ENCODE measurements around the gene SASS6. TPM values are rescaled to one million over a fixed set of nuclear protein-coding genes. Genes with fewer than 3 reads are reported as not detected.

SASS6 gene
- total RNA-seq, 1 donor = 2.5 TPM

DNA sequence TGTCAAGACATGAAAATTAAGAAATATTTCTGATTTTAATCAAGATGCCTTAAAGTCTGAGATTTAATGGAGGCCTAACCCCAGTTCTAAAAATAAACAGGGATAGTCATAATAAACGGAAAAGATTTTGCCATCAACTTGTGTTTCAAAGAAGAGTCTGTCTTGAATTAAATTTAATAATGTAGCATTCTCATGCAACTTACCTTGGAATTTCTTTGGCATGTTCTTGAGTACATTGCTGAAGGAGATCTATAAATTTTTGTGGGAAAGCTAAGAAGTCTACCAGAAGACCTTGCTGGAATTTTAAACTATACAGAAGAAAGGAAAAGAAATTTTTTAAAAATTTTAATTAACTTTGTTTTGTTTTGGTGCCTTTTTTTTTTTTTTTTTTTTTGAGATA is 10.6 kb downstream of the SASS6 start:
- Histone ChIP-seq H3K9me3 (ENCODE audit: low read depth, low read length) (no peaks in the 10 kb centered on the region), H3K4me1 (ENCODE audit: insufficient read depth, low read length) (no peaks in the 10 kb centered on the region), H3K79me2 (ENCODE audit: insufficient read depth, low read length) (peaks cover under 1% of the 10 kb centered on the region), H3K36me3 (ENCODE audit: insufficient read depth, low read length) (peaks cover 6% of the 10 kb centered on the region), H3K27ac (ENCODE audit: low read depth, low read length) (no peak overlapping the region), H2AFZ (ENCODE audit: low read length) (no peak overlapping the region), H4K20me1 (ENCODE audit: insufficient read depth, low read length) (no peaks in the 10 kb centered on the region), H3K4me2 (ENCODE audit: insufficient read depth, low read length) (no peak overlapping the region), H3K27me3 (ENCODE audit: insufficient read depth, low read length) (no peaks in the 10 kb centered on the region), H3K4me3 (ENCODE audit: insufficient read depth, low read length) (no peak overlapping the region)
- TF ChIP-seq CTCF (IDR thresholded peaks at IDR 0.05; ENCODE audit: extremely low read depth, low read depth, low read length) = no peak
- no peak for DNase-seq (ENCODE audit: insufficient read length, low spot score, missing footprints)

GRCh38 chr1:100115524-100115923 is 17.2 kb downstream of the SASS6 start:
- Histone ChIP-seq H3K27ac (ENCODE audit: low read depth, low read length) (no peak overlapping the region), H3K4me1 (ENCODE audit: insufficient read depth, low read length) (no peaks in the 10 kb centered on the region), H3K9me3 (ENCODE audit: low read depth, low read length) (no peaks in the 10 kb centered on the region), H3K4me3 (ENCODE audit: insufficient read depth, low read length) (no peak overlapping the region), H3K79me2 (ENCODE audit: insufficient read depth, low read length) (no peaks in the 10 kb centered on the region), H3K27me3 (ENCODE audit: insufficient read depth, low read length) (no peaks in the 10 kb centered on the region), H3K36me3 (ENCODE audit: insufficient read depth, low read length) (peaks cover 6% of the 10 kb centered on the region), H4K20me1 (ENCODE audit: insufficient read depth, low read length) (no peaks in the 10 kb centered on the region), H2AFZ (ENCODE audit: low read length) (no peak overlapping the region), H3K4me2 (ENCODE audit: insufficient read depth, low read length) (no peak overlapping the region)
- no peak for TF ChIP-seq CTCF (IDR thresholded peaks at IDR 0.05; ENCODE audit: extremely low read depth, low read depth, low read length)
- no peak for DNase-seq (ENCODE audit: insufficient read length, low spot score, missing footprints)

- no peaks in the 10 kb centered on the region for H3K79me2 ChIP-seq (ENCODE audit: insufficient read depth, low read length)
- H3K4me2 ChIP-seq (ENCODE audit: insufficient read depth, low read length) = no peak overlapping the region
- TF ChIP-seq CTCF (IDR thresholded peaks at IDR 0.05; ENCODE audit: extremely low read depth, low read depth, low read length) = no peak
- no peak for DNase-seq (ENCODE audit: insufficient read length, low spot score, missing footprints)
- H3K9me3 ChIP-seq (ENCODE audit: low read depth, low read length) = no peaks in the 10 kb centered on the region
- no peaks in the 10 kb centered on the region for H3K27me3 ChIP-seq (ENCODE audit: insufficient read depth, low read length)
- no peak overlapping the region for H2AFZ ChIP-seq (ENCODE audit: low read length)
- H3K4me3 ChIP-seq (ENCODE audit: insufficient read depth, low read length) = no peak overlapping the region
- H4K20me1 ChIP-seq (ENCODE audit: insufficient read depth, low read length) = no peaks in the 10 kb centered on the region
- no peaks in the 10 kb centered on the region for H3K4me1 ChIP-seq (ENCODE audit: insufficient read depth, low read length)
- no peak overlapping the region for H3K27ac ChIP-seq (ENCODE audit: low read depth, low read length)
- H3K36me3 ChIP-seq (ENCODE audit: insufficient read depth, low read length) = no peaks in the 10 kb centered on the region
These were observed 23.1 kb downstream of the SASS6 start for GRCh38 chr1:100109554-100110066.

DNA sequence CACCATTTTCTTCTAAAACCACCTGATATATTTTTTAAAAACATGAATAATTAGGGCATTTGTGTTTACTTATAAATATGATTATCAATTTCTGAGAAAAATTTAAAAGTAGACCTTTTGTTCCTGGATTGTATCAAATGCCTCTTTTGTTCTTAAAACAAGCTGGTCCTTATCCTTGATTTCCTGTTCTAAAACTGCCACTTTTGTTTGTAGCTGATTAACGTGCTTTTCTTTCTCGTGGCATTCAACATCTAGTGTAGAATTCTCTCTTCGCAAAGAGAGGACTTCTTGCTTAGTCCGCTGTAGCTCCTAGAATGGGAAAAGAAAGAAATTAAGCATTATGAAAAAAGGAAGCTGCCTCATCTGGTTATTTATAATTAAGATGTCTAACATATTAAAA is 25.0 kb downstream of the SASS6 start:
- TF ChIP-seq CTCF (IDR thresholded peaks at IDR 0.05; ENCODE audit: extremely low read depth, low read depth, low read length) = no peak
- Histone ChIP-seq H4K20me1 (ENCODE audit: insufficient read depth, low read length) (no peaks in the 10 kb centered on the region), H3K9me3 (ENCODE audit: low read depth, low read length) (no peaks in the 10 kb centered on the region), H3K4me3 (ENCODE audit: insufficient read depth, low read length) (no peak overlapping the region), H3K36me3 (ENCODE audit: insufficient read depth, low read length) (peaks cover 4% of the 10 kb centered on the region), H3K27me3 (ENCODE audit: insufficient read depth, low read length) (no peaks in the 10 kb centered on the region), H3K79me2 (ENCODE audit: insufficient read depth, low read length) (no peaks in the 10 kb centered on the region), H3K27ac (ENCODE audit: low read depth, low read length) (no peak overlapping the region), H2AFZ (ENCODE audit: low read length) (no peak overlapping the region), H3K4me2 (ENCODE audit: insufficient read depth, low read length) (no peak overlapping the region), H3K4me1 (ENCODE audit: insufficient read depth, low read length) (no peaks in the 10 kb centered on the region)
- no peak for DNase-seq (ENCODE audit: insufficient read length, low spot score, missing footprints)
